Uterus (tissue), 2 donors: ENCODE data around the gene ABCG4.

ENCODE experiments used
- CTCF ChIP-seq, 4 experiments: fragments of 200-600 bp in 2 of 4; fragments of 450-650 bp in 2 of 4; sonication (generic) in 2 of 4; IDR thresholded peaks; one replicate each; pipeline ENCODE4 v1.5.1; 2016 to 2019; ENCODE audit warnings: antibody characterized with exemption in 4 of 4, mild to moderate bottlenecking in 2 of 4, moderate library complexity in 1 of 4
- POLR2A ChIP-seq, 2 donors: fragments of 450-650 bp; IDR thresholded peaks; one replicate each; pipeline ENCODE4 v1.6.1; 2016; ENCODE audit warnings: antibody characterized with exemption in 2 of 2, mild to moderate bottlenecking in 1 of 2, moderate library complexity in 1 of 2

DNA sequence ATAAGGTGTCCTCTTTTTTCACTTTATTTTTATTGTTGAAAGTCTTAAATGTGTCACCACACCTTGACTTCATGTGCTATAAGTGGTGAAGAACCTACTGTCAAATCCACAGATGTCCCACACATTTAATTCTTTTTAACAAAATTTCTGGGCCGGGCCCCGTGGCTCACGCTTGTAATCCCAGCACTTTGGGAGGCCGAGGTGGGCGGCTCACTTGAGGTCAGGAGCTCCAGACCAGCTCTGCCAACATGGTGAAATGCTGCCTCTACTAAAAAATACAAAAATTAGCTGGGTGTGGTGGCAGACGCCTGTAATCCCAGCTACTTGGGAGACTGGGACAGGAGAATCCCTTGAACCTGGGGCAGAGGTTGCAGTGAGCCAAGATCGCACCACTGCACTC, 60.3 kb downstream of the ABCG4 start:
- no peak for TF ChIP-seq POLR2A (IDR thresholded peaks at IDR 0.05)
- TF ChIP-seq CTCF (IDR thresholded peaks at IDR 0.05), result no peak
